ENCODE measurements around the gene F3. TPM values are rescaled to one million over a fixed set of nuclear protein-coding genes. Genes with fewer than 3 reads are reported as not detected.

The F3 gene
- total RNA-seq, 1 donor from 2014 or later, result 19.9 TPM

DNA sequence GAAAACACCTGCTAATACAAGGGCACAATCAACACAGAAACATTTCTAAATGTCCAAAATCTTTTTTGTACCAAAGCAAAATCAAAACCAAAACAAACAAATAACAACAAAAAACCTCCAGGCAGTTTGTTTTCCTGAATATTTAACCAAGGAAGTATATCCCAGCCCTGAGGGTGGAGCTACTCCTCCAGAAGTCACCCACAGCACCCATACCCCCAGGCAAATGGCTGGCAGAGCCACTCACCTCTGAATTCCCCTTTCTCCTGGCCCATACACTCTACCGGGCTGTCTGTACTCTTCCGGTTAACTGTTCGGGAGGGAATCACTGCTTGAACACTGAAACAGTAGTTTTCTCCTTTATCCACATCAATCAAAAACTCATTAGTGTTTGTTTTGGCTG, 9.5 kb downstream of the F3 start:
- intact Hi-C loops (cut with DNase I), result loop anchor here (10.0 kb wide), 1 partner anchor 273 kb away; no protein-coding TSS in a partner anchor
- DNase-seq (ENCODE audit: low spot score) (no peak), ATAC-seq (no peak)

DNA sequence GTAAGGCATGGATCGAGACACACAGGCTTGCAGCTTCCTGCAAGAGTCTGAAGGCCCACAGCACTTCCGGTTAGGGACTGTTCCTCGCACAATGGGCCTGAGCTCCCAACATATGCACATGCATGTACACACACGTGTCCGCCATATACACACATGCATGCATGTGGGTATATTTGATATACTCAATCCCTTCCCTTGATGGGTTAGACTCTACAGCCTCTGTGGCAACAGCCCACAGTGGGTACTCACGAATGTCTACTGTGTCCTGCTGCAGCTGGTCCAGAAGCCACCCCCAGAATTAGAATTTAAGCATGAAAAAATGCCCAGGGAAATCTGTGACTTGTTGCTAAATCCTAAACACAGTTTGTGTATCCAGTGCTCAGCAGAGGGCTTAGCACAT, 9.9 kb downstream of the F3 start:
- intact Hi-C loops (cut with DNase I), result loop anchor here (10.0 kb wide), 1 partner anchor 273 kb away; no protein-coding TSS in a partner anchor
- DNase-seq (ENCODE audit: low spot score), result no peak
- no peak for ATAC-seq

GRCh38 chr1:94530373-94530878, 11.1 kb downstream of the F3 start:
- ATAC-seq (no peak), DNase-seq (ENCODE audit: low spot score) (no peak)
- intact Hi-C loops (cut with DNase I), result loop anchor here (10.0 kb wide), 1 partner anchor 274 kb away; no protein-coding TSS in a partner anchor

DNA sequence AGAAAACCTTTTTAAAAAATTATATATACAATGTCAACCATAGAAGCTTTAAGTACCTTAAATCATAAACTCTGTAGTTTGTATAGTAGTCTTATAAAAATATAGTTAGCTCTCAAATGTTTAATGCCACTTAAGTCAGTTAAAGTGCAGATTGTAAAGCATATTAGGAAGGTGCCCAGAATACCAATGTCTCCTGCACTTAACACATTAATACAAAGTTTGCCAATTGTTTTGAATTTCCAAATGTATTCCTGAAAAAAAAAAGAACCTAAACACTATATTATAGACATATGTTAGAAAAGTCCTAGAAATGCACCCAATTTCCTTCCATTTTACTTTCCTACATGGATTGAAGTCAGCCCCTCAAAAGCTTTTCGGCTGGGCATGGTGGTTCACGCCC, 12.1 kb downstream of the F3 start:
- intact Hi-C loops (cut with DNase I), result no loop called here
- ATAC-seq, result no peak

DNA sequence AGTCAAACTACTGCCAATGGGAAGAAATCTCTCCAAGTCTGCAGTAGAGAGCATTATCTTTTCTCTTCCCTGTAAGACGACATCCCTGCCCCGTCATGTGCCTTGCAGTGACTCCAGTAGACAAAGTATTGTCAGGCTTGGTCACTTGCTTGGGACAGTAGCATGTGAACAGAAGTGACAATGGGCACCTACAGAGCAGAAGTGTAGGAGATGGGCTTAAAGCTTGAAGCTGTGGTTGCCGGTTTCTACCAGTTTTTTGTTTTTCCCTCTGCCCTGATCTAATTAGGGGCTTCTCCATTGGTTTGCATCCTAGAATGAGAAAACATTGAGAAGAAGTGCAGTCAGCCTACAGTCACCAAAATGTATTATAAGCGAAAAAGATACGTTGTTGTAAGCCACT, 12.7 kb downstream of the F3 start:
- ATAC-seq, result peak; percentile 8
- intact Hi-C loops (cut with DNase I), result no loop called here
- DNase-seq (ENCODE audit: low spot score), result no peak

More for the DNA sequence above, 12.1 kb downstream of the F3 start:
- DNase-seq (ENCODE audit: low spot score), result no peak

GRCh38 chr1:94528299-94528698, 13.3 kb downstream of the F3 start:
- DNase-seq (ENCODE audit: low spot score), result no peak
- intact Hi-C loops (cut with DNase I), result no loop called here
- ATAC-seq, result peak; percentile 18

DNA sequence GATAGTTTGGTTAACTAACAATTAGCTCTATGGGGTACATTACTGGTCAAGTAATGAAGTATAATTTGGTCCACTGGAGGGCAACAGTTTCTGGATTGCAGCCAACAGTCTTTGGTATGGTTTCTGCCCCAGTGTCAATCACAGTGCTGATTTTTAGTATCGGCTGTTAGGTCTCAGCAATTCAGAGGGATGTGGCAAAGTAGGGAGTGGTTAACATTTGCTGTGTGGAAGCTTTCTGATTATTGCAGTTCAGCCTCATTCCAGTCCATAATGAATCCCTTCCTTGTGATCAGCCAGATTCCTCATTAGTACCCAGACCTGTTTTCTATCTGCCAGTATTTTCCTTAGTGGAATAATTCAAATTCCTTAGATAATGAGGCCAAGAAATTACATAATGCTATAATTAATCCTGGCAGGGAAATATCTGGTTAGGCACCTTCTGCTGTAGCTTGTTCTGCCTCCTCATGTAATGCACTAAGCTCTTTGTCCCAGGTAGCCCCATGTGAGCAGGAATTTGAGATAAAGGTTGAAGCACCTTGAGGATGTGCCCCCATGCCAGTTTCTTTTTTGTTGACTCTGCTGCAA, 14.0 kb downstream of the F3 start:
- peak; percentile 31 for ATAC-seq
- intact Hi-C loops (cut with DNase I), result no loop called here
- no peak for DNase-seq (ENCODE audit: low spot score)

DNA sequence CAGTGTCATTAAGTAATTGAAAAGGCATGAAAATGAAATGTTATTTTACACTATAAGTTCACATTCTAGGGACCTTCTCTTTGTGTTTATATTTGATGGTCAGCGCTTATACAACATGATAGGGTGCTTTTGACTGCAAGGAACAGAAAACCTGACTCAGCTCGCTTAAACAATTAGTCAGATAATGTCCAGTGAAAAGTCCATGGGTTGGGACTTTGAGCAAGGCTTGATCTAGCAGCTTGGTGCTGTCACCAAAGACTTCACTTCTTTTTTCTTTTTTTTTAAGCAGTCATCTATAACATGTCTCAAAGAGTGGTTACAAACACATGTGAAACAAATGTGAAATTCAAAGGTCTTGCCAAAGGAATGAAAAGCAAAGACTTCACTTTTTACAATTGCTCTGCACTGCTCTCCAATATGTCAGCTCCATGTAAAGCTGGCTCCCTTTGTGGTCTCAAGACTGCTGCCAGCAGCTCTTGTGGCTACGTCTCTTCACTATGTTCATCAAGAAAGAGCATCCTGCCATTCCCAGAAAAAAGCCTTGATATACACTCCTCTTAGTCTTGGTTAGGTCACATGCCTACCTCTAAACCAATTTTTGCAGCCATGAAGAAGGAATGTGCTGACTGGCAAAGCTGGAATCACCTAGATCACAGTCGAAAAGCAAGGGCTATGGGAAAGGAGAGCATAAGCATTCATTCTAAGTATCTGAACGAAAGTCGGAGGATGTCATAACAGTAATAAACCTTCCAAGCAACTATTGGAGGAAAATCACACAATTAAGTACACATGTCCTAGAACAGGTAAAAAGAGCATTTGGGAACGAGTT, 15.2 kb downstream of the F3 start:
- DNase-seq (ENCODE audit: low spot score), result no peak
- intact Hi-C loops (cut with DNase I), result no loop called here

GRCh38 chr1:94524531-94524930, 17.0 kb downstream of the F3 start:
- intact Hi-C loops (cut with DNase I), result no loop called here
- DNase-seq (ENCODE audit: low spot score), result no peak
- ATAC-seq, result no peak

More for the DNA sequence above, 15.2 kb downstream of the F3 start:
- no peak for ATAC-seq

GRCh38 chr1:94522304-94522703, 19.3 kb downstream of the F3 start:
- DNase-seq (ENCODE audit: low spot score) (no peak), ATAC-seq (peak; percentile 78)
- intact Hi-C loops (cut with DNase I), result no loop called here

DNA sequence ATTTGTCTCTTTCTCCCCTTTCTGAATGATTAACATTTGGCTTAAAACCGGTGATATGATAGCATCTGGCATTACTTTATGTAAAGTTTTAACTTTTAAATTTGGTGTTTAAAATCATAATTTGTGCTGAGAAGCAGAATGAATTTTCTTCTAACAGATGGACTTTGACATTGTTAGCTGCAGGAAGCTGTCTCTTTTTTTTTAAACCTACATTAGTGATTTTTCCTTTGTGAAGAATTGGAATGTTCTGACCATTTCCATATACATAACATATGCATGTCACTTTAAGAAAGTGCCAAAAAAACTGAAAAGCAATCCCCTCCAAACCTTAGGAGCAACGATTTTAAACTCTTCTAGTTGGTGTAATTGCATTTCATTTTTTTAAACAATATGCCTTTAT, 22.2 kb downstream of the F3 start:
- intact Hi-C loops (cut with DNase I), result no loop called here
- ATAC-seq (no peak), DNase-seq (ENCODE audit: low spot score) (no peak)

GRCh38 chr1:94515296-94515947, 26.1 kb downstream of the F3 start:
- intact Hi-C loops (cut with DNase I), result no loop called here
- DNase-seq (ENCODE audit: low spot score) (no peak), ATAC-seq (no peak)

DNA sequence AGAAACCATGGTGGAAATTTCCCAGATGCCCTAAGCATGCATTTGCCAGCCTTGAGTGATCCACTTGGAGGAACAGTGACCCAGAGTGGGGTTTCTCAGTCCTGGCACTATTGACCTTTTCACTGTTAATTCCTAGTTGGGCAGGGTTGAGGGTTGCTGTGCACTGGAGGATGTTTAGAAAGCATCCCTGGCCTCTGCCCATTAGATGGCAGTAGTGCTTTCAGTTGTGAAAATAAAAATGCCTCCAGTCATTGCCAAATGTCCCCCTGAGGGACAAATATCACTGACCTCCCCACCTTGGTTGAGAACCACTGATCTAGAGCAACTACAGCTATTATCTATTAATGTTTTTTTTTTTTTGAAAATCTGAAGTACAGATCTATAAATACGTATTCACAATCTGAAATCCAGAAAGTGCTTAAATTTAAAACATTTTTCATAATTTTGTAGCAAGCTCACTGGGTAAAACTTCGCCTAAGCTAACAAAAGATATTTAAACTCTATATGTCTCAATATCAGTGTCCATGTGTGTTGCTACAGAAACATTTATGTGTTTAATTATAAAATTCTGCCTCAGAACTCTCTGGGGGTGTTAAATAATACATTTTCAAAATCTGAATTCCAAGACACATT, 27.3 kb downstream of the F3 start:
- DNase-seq (ENCODE audit: low spot score) (no peak), ATAC-seq (peak; percentile 75)
- intact Hi-C loops (cut with DNase I), result no loop called here

DNA sequence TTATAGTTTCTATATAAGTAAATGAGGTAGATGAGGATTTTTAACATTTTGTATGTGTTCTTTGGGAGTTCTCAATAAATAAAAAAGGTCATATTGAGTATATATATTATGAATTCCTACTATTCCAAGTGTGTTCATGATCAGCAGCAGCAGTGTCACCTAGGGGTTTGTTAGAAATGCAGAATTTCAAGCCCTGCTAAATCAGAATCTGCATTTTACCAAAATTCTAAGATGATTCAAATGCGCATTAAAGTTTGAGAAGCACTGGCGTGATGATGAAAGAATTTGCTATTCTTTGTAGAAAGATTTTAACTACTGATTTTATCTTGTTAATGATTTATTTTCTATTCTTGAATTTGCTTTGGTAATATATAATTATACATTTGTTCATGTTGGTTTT, 28.7 kb downstream of the F3 start:
- no peak for DNase-seq (ENCODE audit: low spot score)
- no peak for ATAC-seq
- intact Hi-C loops (cut with DNase I), result no loop called here

DNA sequence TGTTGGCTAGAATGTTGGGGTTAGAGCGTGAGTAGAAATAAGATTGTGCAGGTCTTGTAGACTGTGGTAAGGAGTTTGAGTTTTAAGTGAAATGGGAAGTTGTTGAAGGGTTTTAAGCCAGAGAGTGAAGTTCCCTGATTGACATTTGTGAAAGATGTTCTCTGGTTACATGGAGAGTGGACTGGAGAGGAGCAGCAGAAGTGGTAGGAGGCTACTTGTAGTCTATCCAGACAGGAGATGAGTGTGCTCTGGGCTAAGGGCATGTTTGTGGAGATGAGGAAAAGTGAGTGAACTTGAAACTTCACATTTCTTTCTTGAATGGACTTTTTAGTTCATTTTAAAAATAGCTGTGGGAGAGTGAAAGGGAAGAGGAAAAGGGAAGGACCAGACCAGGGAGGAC, 37.0 kb downstream of the F3 start:
- DNase-seq (ENCODE audit: low spot score), result no peak
- intact Hi-C loops (cut with DNase I), result no loop called here
- no peak for ATAC-seq

DNA sequence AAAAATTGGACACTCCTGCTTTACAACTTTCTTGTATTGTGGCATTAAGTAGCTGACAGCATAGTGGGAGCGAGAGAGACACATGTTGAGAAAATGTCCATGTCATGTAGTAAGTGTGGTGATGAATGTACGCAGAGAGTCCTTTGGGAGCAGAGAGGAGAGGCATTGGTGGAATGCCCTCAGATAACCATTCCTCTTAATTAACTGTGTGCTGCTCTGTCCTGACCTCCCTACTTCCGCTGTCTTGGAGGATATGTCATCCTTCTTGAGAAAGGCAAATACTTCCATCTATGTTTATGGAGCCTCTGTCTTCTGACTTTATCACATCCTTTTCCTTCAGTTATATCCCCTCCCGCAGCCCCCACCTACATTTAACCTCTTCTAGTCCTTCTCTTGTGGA, 38.4 kb downstream of the F3 start:
- ATAC-seq, result no peak
- intact Hi-C loops (cut with DNase I), result no loop called here
- DNase-seq (ENCODE audit: low spot score), result no peak

- DNase-seq (ENCODE audit: low spot score) (no peak), ATAC-seq (no peak)
- intact Hi-C loops (cut with DNase I), result no loop called here
Measured at GRCh38 chr1:94501935-94502334, 39.6 kb downstream of the F3 start.

DNA sequence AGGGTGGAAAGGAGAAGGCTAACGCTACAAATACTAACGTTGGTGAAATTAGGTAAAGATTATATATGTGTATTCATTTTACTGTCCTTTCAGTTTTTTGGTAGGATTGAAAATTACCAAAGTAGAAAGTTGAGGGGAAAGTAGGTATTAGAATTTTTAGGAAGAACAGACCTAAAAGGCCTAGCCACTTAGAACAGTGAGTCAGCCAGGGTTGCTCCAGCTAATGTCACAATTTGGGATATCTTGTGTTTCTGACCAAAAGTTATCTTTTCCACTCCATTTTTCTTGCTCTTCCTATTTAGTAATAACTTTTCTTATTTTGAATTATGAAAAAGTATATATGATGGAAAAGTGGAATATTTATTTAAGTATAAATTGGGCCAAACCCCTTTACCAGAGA, 40.1 kb downstream of the F3 start:
- DNase-seq (ENCODE audit: low spot score) (no peak), ATAC-seq (no peak)
- intact Hi-C loops (cut with DNase I), result no loop called here

DNA sequence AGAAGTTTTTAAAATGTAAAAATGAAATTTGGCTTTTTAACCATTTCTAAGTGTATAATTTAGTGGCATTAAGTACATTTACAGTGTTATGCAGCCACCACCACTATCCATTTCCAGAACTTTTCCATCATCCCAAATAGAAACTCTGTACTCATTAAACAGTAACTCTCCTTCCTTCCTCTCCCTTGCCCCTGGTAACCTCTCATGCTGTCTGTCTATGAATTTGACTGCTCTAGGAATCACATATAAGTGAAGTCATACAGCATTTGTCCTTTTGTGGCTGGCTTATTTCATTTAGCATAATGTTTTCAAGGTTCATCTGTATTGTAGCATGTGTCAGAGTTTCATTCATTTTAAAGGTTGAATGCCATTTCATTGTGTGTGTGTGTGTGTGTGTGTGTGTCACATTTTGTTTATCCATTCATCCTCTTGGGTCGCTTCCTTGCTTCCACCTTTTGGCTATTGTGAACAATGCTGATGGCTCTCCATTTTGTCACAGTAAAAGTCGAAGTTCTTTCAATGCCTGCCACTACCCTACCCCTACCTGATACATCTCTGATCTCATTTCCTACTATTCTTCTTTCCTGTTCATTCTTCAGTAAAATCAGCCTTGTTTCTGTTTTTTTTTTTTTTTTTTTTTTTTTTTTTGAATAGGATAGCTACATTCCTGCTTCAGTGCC, 45.3 kb downstream of the F3 start:
- DNase-seq (ENCODE audit: low spot score) (no peak), ATAC-seq (no peak)
- intact Hi-C loops (cut with DNase I), result no loop called here
